Measurements from ENCODE around the gene SPRR2A. TPM values are rescaled to one million over a fixed set of nuclear protein-coding genes. Genes with fewer than 3 reads are reported as not detected.

Gene SPRR2A
- total RNA-seq = not detected in 2 replicates

GRCh38 chr1:153057375-153057774 lies at the start of gene SPRR2A:
Gene SPRR2A (minus strand): TSS chr1:153057512. CDS start chr1:153056735, 777 bp downstream.

GRCh38 chr1:153094426-153094825 lies 37.1 kb upstream of the SPRR2A start, which contains the start of gene SPRR2E:
Gene SPRR2E (minus strand): TSS chr1:153094526. CDS start chr1:153093751, 775 bp downstream.

DNA sequence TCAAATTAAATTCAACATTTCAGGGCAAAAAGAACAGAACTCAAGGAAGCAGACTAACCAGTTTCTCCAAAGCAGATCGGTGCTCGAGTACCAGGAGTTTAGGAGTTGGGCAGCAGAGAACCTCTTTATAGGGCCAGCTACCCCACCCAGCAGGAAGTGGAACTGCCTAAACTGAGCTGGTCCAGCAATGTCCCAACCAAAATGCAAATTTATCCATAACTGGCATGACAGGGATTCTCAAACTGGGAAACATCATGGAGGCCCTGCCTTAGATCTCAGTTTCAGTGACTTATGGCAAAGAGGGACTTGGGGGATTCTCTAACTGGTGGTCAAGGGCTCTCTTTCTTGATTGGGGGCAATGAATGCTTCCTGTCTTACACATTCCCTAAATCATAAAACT lies 14.2 kb upstream of the SPRR2A start, which contains the start of gene SPRR2B:
Gene SPRR2B (minus strand): TSS at position 101 of the 400 bp plus-strand sequence. CDS start 772 bp downstream, outside the sequence.

DNA sequence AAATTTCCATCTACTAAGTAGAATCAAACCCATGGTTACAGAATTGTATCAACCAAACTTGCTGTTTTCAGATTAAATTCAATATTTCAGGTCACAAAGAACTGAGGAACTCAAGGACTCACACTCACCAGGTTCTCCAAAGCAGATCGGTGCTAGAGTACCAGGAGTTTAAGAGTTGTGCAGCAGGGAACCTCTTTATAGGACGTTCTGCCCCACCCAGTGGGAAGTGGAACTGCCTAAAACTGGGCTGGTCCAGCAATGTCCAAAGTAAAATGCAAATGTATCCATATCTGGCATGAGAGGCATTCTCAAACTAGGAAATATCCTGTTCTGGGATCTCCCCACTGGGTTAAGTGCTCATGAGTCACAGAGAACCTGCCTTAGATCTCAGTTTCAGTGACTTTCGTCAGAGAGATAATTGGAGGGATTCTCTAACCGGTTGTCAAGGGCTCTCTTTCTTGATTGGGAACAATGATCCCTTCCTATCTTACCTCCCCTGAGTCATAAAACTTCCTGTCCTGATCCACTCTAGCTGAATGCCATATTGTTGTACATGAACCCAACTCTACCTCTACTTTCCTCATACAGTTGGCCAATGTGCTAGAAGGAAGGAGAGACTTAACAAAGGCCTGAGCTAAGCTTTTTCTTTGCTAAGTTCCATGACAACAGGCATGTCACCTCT lies 16.2 kb downstream of the SPRR2A start, which contains the start of gene SPRR2D:
Gene SPRR2D (minus strand): TSS at position 171 of the 682 bp plus-strand sequence. CDS start 774 bp downstream, outside the sequence.

GRCh38 chr1:153030895-153031294 lies 26.4 kb downstream of the SPRR2A start, which contains the start of gene SPRR1B:
Gene SPRR1B (plus strand): TSS chr1:153031203. CDS start chr1:153032346, 1,143 bp downstream.

Other genes with a start within 250 kb of the SPRR2A start
- not detected in 2 replicates for gene LCE1B, start 245.5 kb downstream of the SPRR2A start, total RNA-seq
- gene LCE1A, start 230.0 kb downstream of the SPRR2A start, total RNA-seq = not detected in 2 replicates
- not detected in 2 replicates for gene LCE6A, start 214.7 kb downstream of the SPRR2A start, total RNA-seq
- gene LCE7A, start 197.5 kb downstream of the SPRR2A start, total RNA-seq = not detected in 2 replicates
- not detected in 2 replicates for gene SMCP, start 179.2 kb downstream of the SPRR2A start, total RNA-seq
- gene IVL, start 149.0 kb downstream of the SPRR2A start, total RNA-seq = 1.1 TPM in 1 of 2 replicates, not detected in the other
- gene SPRR5, start 110.3 kb downstream of the SPRR2A start, total RNA-seq = not detected in 2 replicates
- gene SPRR4, start 86.9 kb downstream of the SPRR2A start, total RNA-seq = not detected in 2 replicates
- gene SPRR1A, start 73.4 kb downstream of the SPRR2A start, total RNA-seq = not detected in 2 replicates
- gene SPRR3, start 55.8 kb downstream of the SPRR2A start, total RNA-seq = not detected in 2 replicates
- gene SPRR1B, start 26.3 kb downstream of the SPRR2A start, total RNA-seq = not detected in 2 replicates
- not detected in 2 replicates for gene SPRR2D, start 16.4 kb downstream of the SPRR2A start, total RNA-seq
- gene SPRR2B, start 14.1 kb upstream of the SPRR2A start, total RNA-seq = not detected in 2 replicates
- not detected in 2 replicates for gene SPRR2E, start 37.0 kb upstream of the SPRR2A start, total RNA-seq
- not detected in 2 replicates for gene SPRR2F, start 56.0 kb upstream of the SPRR2A start, total RNA-seq
- not detected in 2 replicates for gene SPRR2G, start 93.4 kb upstream of the SPRR2A start, total RNA-seq
- gene LELP1, start 145.9 kb upstream of the SPRR2A start, total RNA-seq = not detected in 2 replicates
- gene PRR9, start 160.1 kb upstream of the SPRR2A start, total RNA-seq = 0.51 TPM in 1 of 2 replicates, not detected in the other
- not detected in 2 replicates for gene LORICRIN, start 202.2 kb upstream of the SPRR2A start, total RNA-seq